ENCODE measurements around the gene MLLT3.

GRCh38 chr9:20314981-20315380 is 307.3 kb downstream of the MLLT3 start:
- TF ChIP-seq CTCF (IDR thresholded peaks at IDR 0.05) (no peak), POLR2A (IDR thresholded peaks at IDR 0.05) (no peak)
